IMR-90 (cell line): ENCODE data around the gene PDGFRA. TPM values are rescaled to one million over a fixed set of nuclear protein-coding genes. Genes with fewer than 3 reads are reported as not detected.
A peak's percentile ranks its signal among the peaks of the same experiment; 100 is the strongest.

ENCODE experiments used
- ATAC-seq: fragments of 200-7000 bp; cut with Tn5 transposase; 2 replicates; pipeline ENCODE4 v1.9.1; 2020; ENCODE audit warnings: low read depth, mild to moderate bottlenecking, moderate library complexity
- BruUV-seq: library from RNA; stranded (reverse); fragments of 400-500 nt; replicated peaks from 2 replicates; lab custom pipeline; 2021; lab: Mats Ljungman, UMichigan
- CTCF ChIA-PET: fragments of 300-600 bp; formaldehyde crosslinking; extraction: SDS; loops from one replicate; lab custom pipeline; 2021; ENCODE audit warnings: antibody characterized with exemption; lab: Yijun Ruan, JAX
- POLR2A ChIA-PET: fragments of 300-600 bp; sonication (Branson Sonifier 250); formaldehyde crosslinking; loops from one replicate; lab custom pipeline; 2022; ENCODE audit warnings: antibody characterized with exemption; ENCODE audit not compliant: unreplicated experiment; lab: Charles Lee
- DNase-seq: peaks from one replicate; pipeline ENCODE4 v3.0.0; 2013
- H2AFZ ChIP-seq: replicated peaks from 2 replicates; pipeline ENCODE3; 2013; ENCODE audit warnings: low read length, mild to moderate bottlenecking; ENCODE audit not compliant: poor library complexity
- H2AK5ac ChIP-seq: 2 replicates; pipeline ENCODE4 v1.6.1; 2013; ENCODE audit warnings: low read depth, low read length, inconsistent platforms
- H2AK9ac ChIP-seq: replicated peaks from 2 replicates; pipeline ENCODE3; 2013; ENCODE audit warnings: mild to moderate bottlenecking, low read depth, low read length, moderate library complexity; ENCODE audit not compliant: poor library complexity
- H2BK120ac ChIP-seq: 2 replicates; pipeline ENCODE4 v1.6.1; 2013; ENCODE audit warnings: low read depth, low read length, inconsistent platforms
- H2BK15ac ChIP-seq: 3 replicates; pipeline ENCODE4 v1.6.1; 2013; ENCODE audit warnings: low read depth, low read length, inconsistent platforms
- H2BK20ac ChIP-seq: 2 replicates; pipeline ENCODE4 v1.6.1; 2013; ENCODE audit warnings: low read depth, mild to moderate bottlenecking, inconsistent platforms, low read length, moderate library complexity
- H2BK5ac ChIP-seq: 2 replicates; pipeline ENCODE4 v1.6.1; 2013; ENCODE audit warnings: mild to moderate bottlenecking, low read depth, low read length, inconsistent platforms; ENCODE audit not compliant: poor library complexity, severe bottlenecking
- H3K14ac ChIP-seq: replicated peaks from 2 replicates; pipeline ENCODE4 v1.6.1; 2013; ENCODE audit warnings: low read depth, low read length, inconsistent platforms
- H3K18ac ChIP-seq: 2 replicates; pipeline ENCODE4 v1.6.1; 2013; ENCODE audit warnings: low read depth, low read length, control low read depth
- H3K23ac ChIP-seq: 2 replicates; pipeline ENCODE4 v1.6.1; 2013; ENCODE audit warnings: low read depth, low read length, inconsistent platforms
- H3K27ac ChIP-seq: 2 replicates; pipeline ENCODE4 v1.5.1; 2013; ENCODE audit warnings: mild to moderate bottlenecking, control low read depth, low read length; ENCODE audit not compliant: insufficient read depth
- H3K27me3 ChIP-seq: 2 replicates; pipeline ENCODE4 v1.6.1; 2013; ENCODE audit warnings: low read length; ENCODE audit not compliant: control insufficient read depth, insufficient read depth
- H3K36me3 ChIP-seq: 2 replicates; pipeline ENCODE4 v1.6.1; 2013; ENCODE audit warnings: low read length, mixed read lengths; ENCODE audit not compliant: control insufficient read depth, insufficient read depth
- H3K4ac ChIP-seq: 2 replicates; pipeline ENCODE4 v1.6.1; 2013; ENCODE audit warnings: low read depth, low read length, inconsistent platforms
- H3K4me1 ChIP-seq: 2 replicates; pipeline ENCODE4 v1.6.1; 2013; ENCODE audit warnings: low read length, mixed read lengths; ENCODE audit not compliant: control insufficient read depth, insufficient read depth
- H3K4me2 ChIP-seq: 2 replicates; pipeline ENCODE4 v1.6.1; 2013; ENCODE audit warnings: low read depth, mild to moderate bottlenecking, control low read depth, low read length, moderate library complexity
- H3K4me3 ChIP-seq: 2 replicates; pipeline ENCODE4 v1.5.1; 2013; ENCODE audit warnings: low read depth, mild to moderate bottlenecking, control low read depth, low read length, moderate library complexity; ENCODE audit not compliant: insufficient read depth
- H3K56ac ChIP-seq: 2 replicates; pipeline ENCODE4 v1.6.1; 2013; ENCODE audit warnings: low read length, inconsistent platforms; ENCODE audit not compliant: insufficient read depth; ENCODE audit errors: extremely low read depth
- H3K79me1 ChIP-seq, 2 experiments: 2 replicates each; pipeline ENCODE4 v1.6.1; 2013; ENCODE audit warnings: low read length in 2 of 2, inconsistent platforms in 1 of 2, low read depth in 1 of 2
- H3K9ac ChIP-seq: 2 replicates; pipeline ENCODE4 v1.6.1; 2013; ENCODE audit warnings: low read depth, low read length, control low read depth
- H3K9me1 ChIP-seq: 2 replicates; pipeline ENCODE4 v1.6.1; 2013; ENCODE audit warnings: low read length, inconsistent platforms; ENCODE audit not compliant: insufficient read depth
- H3K9me3 ChIP-seq: 2 replicates; pipeline ENCODE4 v1.6.1; 2013; ENCODE audit warnings: low read length; ENCODE audit not compliant: control insufficient read depth, insufficient read depth
- H4K20me1 ChIP-seq: 2 replicates; pipeline ENCODE4 v1.6.1; 2013; ENCODE audit warnings: low read length, inconsistent platforms; ENCODE audit not compliant: insufficient read depth
- H4K5ac ChIP-seq: 2 replicates; pipeline ENCODE4 v1.6.1; 2013; ENCODE audit warnings: mild to moderate bottlenecking, low read depth, low read length, control low read depth
- H4K8ac ChIP-seq, 2 experiments: 2 replicates each; pipeline ENCODE4 v1.6.1; 2013; ENCODE audit warnings: low read depth in 2 of 2, low read length in 2 of 2, control low read depth in 1 of 2, inconsistent platforms in 1 of 2
- H4K91ac ChIP-seq: 2 replicates; pipeline ENCODE4 v1.6.1; 2013; ENCODE audit warnings: low read depth, low read length, inconsistent platforms; ENCODE audit not compliant: insufficient read depth
- MAFK ChIP-seq: IDR thresholded peaks from 2 replicates; pipeline ENCODE4 v1.6.1; 2012; ENCODE audit warnings: low read depth, low read length, improper control_type of control experiment
- MAZ ChIP-seq: IDR thresholded peaks from 2 replicates; pipeline ENCODE4 v1.6.1; 2012; ENCODE audit warnings: low read depth, mild to moderate bottlenecking, low read length, improper control_type of control experiment, moderate library complexity, borderline replicate concordance
- RFX5 ChIP-seq: IDR thresholded peaks from 2 replicates; pipeline ENCODE4 v1.8.0; 2012; ENCODE audit warnings: low read depth, mild to moderate bottlenecking, low read length, moderate library complexity
- WGBS, 2 experiments: methylation state at CpG; one replicate each; pipeline versions ENCODE4 v1.1.5 to v1.1.7; 2013; ENCODE audit warnings: missing lambda C conversion rate in 2 of 2; ENCODE audit not compliant: insufficient read length in 1 of 2; ENCODE audit errors: extremely low coverage in 2 of 2; 5-methylcytosine and 5-hydroxymethylcytosine counted together
- dilution Hi-C: fragments of 300-500 bp; cut with HindIII; formaldehyde crosslinking; loops from one replicate; pipeline ENCODE4 v1.14.3; 2018; ENCODE audit warnings: low sequenced_read_pairs; ENCODE audit not compliant: unreplicated experiment
- in situ Hi-C: fragments of 300-500 bp; cut with MboI; formaldehyde crosslinking; loops from 3 replicates; pipeline ENCODE4 v1.14.3; 2019; ENCODE audit warnings: low sequenced_read_pairs, inconsistent platforms, mixed read lengths
- intact Hi-C: fragments of 100-400 bp; cut with micrococcal nuclease; formaldehyde crosslinking; loops from 2 replicates; pipeline ENCODE4 v1.10.0; 2022
- polyA plus RNA-seq, 3 experiments: library from polyadenylated mRNA; depleted of rRNA; stranded (reverse); fragments of >200 nt; gene quantifications; 2 replicates each; pipeline ENCODE4 v1.2.3, GENCODE V29; 2012; ENCODE audit warnings: low replicate concordance in 1 of 3
- total RNA-seq: library from RNA; depleted of rRNA; stranded (reverse); fragments of >200 nt; gene quantifications from 2 replicates; pipeline ENCODE4 v1.2.3, GENCODE V29; 2012
- TF ChIP-seq, protein P1 (sequence below): fragments of 150-350 bp; IDR thresholded peaks from 2 replicates; pipeline ENCODE4 v1.6.1; 2016; ENCODE audit warnings: low read depth, mild to moderate bottlenecking, low read length, moderate library complexity, borderline replicate concordance

Gene PDGFRA
- total and polyA plus RNA-seq, 2 of the 4 experiments (the other 2 are of a cell fraction) = 60.8 to 168 TPM

DNA sequence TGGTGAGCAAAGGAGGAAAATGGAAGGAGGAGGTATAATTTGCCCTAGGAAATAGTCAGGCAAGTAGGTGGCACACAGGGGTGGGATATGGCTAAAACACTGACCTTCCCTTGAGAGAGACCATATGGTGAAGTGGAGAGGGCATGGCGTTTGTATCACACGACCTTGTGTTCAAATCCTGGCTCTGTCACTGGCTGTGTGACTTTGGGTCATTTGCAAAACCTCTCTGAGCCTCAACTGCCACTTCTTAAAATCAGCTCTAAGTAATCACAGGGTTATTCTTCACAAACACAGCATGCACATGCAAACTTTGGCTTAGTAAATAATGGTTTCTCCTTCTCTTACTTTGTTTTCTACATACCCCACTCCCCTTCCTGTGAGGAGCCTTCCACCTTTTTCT is 8.7 kb downstream of the PDGFRA start:
- Histone ChIP-seq H3K4me2 (no peak overlapping the region; the same call in 1 of the 2 replicates), H2BK20ac (no peak overlapping the region), H2BK15ac (no peak overlapping the region), H3K9ac (no peak overlapping the region), H3K9me3 (peaks cover 10% of the 10 kb centered on the region), H3K9me1 (peaks cover 8% of the 10 kb centered on the region), H3K56ac (no peak overlapping the region), H2BK5ac (no peak overlapping the region), H3K4me3 (no peak overlapping the region), H3K27me3 (no peaks in the 10 kb centered on the region), H3K14ac (no peak overlapping the region), H2BK120ac (no peak overlapping the region), H3K18ac (no peak overlapping the region), H3K4me1 (peaks cover 2% of the 10 kb centered on the region), H2AK5ac (no peak overlapping the region), H2AK9ac (no peak overlapping the region), H4K8ac (no peak overlapping the region), H3K23ac (no peak overlapping the region), H3K27ac (no peak overlapping the region), H3K4ac (no peak overlapping the region), H2AFZ (no peak overlapping the region), H3K36me3 (peaks cover 37% of the 10 kb centered on the region), H4K91ac (no peak overlapping the region), H4K20me1 (peaks cover 88% of the 10 kb centered on the region), H4K5ac (no peak overlapping the region), H3K79me1 (peaks cover 24 to 72% of the 10 kb centered on the region in 2 experiments)
- intact Hi-C loops = loop anchor here (10.0 kb wide), 1 partner anchor 1583 kb away; the partner anchor contains the start of gene USP46
- POLR2A ChIA-PET = no interaction called here
- CTCF ChIA-PET = no interaction called here
- TF ChIP-seq MAZ = no peak
- TF ChIP-seq MAFK = no peak
- no peak for TF ChIP-seq RFX5
- TF ChIP-seq, protein P1, sequence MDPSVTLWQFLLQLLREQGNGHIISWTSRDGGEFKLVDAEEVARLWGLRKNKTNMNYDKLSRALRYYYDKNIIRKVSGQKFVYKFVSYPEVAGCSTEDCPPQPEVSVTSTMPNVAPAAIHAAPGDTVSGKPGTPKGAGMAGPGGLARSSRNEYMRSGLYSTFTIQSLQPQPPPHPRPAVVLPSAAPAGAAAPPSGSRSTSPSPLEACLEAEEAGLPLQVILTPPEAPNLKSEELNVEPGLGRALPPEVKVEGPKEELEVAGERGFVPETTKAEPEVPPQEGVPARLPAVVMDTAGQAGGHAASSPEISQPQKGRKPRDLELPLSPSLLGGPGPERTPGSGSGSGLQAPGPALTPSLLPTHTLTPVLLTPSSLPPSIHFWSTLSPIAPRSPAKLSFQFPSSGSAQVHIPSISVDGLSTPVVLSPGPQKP = no peak
- in situ Hi-C loops = loop anchor here (5.0 to 25.0 kb wide), 2 partner anchors 1040 to 1700 kb away; no protein-coding TSS in a partner anchor
- BruUV-seq = TSS peak; percentile 2
- DNase-seq = no peak
- dilution Hi-C loops = no loop called here
- no peak for ATAC-seq
- WGBS, 2 experiments = 100% methylated on average over 1 of the region's 2 CpGs; no CpG with 5 or more reads in 1 of the 2 experiments
